ENCODE measurements around the gene FFAR4. TPM values are rescaled to one million over a fixed set of nuclear protein-coding genes. Genes with fewer than 3 reads are reported as not detected.

FFAR4 gene
- total and polyA plus RNA-seq, 2 donors (not counting 3 experiments of a cell fraction or from before 2014, with no cell fraction given): not detected

DNA sequence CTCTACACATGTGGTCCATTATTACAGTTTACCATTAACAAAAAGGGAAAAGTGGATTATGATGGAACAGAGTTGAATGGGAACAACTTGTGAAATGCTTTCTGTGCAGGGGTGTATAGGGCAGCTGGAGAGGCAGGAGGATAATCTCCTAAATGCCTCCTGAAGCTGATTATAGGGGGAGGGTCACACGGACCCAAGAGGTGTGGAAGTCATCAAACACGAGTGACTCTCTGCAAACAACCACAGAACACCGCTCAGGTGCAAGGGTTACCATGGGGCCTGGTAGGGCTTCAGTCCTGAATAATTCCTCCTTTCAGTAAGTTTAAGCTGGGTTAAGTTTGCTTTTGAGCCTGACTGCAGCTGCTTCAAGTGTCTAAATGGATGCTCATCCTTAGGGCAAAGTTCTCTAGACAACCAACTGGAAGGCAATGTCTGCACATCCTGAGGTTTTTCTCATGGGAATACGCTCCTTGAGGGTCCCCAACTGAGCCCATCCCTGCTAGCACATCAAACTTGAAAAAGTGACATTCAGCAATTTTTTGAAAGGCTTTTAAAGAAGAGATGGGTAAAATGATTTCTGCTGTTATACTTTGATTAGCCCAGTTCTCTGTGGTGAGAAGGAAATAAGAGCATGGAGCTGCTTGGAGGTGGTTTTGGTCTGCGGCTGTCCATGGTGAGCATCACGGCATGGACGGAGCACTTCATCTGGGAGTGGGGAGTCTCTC lies 47.8 kb downstream of the FFAR4 start:
- H3K4me1 ChIP-seq (ENCODE audit: control insufficient read depth, extremely low read depth, insufficient read depth, low read length): no peaks in the 10 kb centered on the region
- no peak for DNase-seq (ENCODE audit: low read depth, low spot score)
- no peak overlapping the region for H3K9ac ChIP-seq (replicated peaks; ENCODE audit: extremely low read depth, insufficient read depth, low read length)
- no peak overlapping the region for H2AFZ ChIP-seq (ENCODE audit: low read depth, low read length)
- H3K27me3 ChIP-seq (ENCODE audit: control insufficient read depth in 2 of 2, insufficient read depth in 2 of 2, low read length in 2 of 2): peaks cover 5 to 7% of the 10 kb centered on the region in 2 experiments
- H3K27ac ChIP-seq (ENCODE audit: insufficient read depth, low read depth, low read length): no peak overlapping the region
- no peaks in the 10 kb centered on the region for H3K79me2 ChIP-seq (ENCODE audit: control insufficient read depth, insufficient read depth, low read length)
- no TSS peak for BruUV-seq (replicated peaks)
- H3K4me2 ChIP-seq (ENCODE audit: insufficient read depth, low read length): no peak overlapping the region
- CTCF ChIA-PET: interaction anchor here (0.6 kb wide), 1 partner anchor 43 kb away, joined by 3 read pairs; no protein-coding TSS in a partner anchor
- POLR2A ChIA-PET: no interaction called here
- H4K20me1 ChIP-seq (replicated peaks; ENCODE audit: control insufficient read depth, extremely low read depth, insufficient read depth, low read length): no peaks in the 10 kb centered on the region
- H3K4me3 ChIP-seq (replicated peaks in 1 of 3; ENCODE audit: insufficient read depth in 1 of 3, low read depth in 1 of 3, low read length in 3 of 3): no peak overlapping the region
- no peak for FAIRE-seq
- dilution Hi-C loops (cut with MboI; ENCODE audit: extremely low pct_ligation_motif_present, low sequenced_read_pairs) (no loop called here), intact Hi-C loops (cut with micrococcal nuclease) (no loop called here)
- H3K9me1 ChIP-seq (replicated peaks; ENCODE audit: control insufficient read depth, extremely low read depth, insufficient read depth, low read length): no peaks in the 10 kb centered on the region
- TF ChIP-seq EZH2 (IDR thresholded peaks at IDR 0.05; ENCODE audit: borderline replicate concordance, low read depth, low read length, severe bottlenecking): no peak
- TF ChIP-seq JUN (IDR thresholded peaks at IDR 0.05; ENCODE audit: borderline replicate concordance, insufficient read depth, insufficient read length, low read depth): no peak
- no peak for TF ChIP-seq FOS (IDR thresholded peaks at IDR 0.05; ENCODE audit: borderline replicate concordance, insufficient read depth, low read length)
- TF ChIP-seq MAX (IDR thresholded peaks at IDR 0.05; ENCODE audit: insufficient read depth, insufficient read length): no peak
- H3K9me3 ChIP-seq (replicated peaks; ENCODE audit: control insufficient read depth, insufficient read depth, low read length): no peaks in the 10 kb centered on the region
- no peaks in the 10 kb centered on the region for H3K36me3 ChIP-seq (ENCODE audit: control insufficient read depth in 2 of 2, extremely low read depth in 1 of 2, insufficient read depth in 2 of 2, low read length in 2 of 2)

GRCh38 chr10:93615576-93616235 lies 49.2 kb downstream of the FFAR4 start:
- peaks cover 5 to 6% of the 10 kb centered on the region in 2 experiments for H3K27me3 ChIP-seq (ENCODE audit: control insufficient read depth in 2 of 2, insufficient read depth in 2 of 2, low read length in 2 of 2)
- ChIA-PET CTCF (interaction anchor here (0.7 kb wide), 1 partner anchor 61 kb away, joined by 4 read pairs; no protein-coding TSS in a partner anchor), POLR2A (no interaction called here)
- H3K36me3 ChIP-seq (ENCODE audit: control insufficient read depth in 2 of 2, extremely low read depth in 1 of 2, insufficient read depth in 2 of 2, low read length in 2 of 2): no peaks in the 10 kb centered on the region
- no peak overlapping the region for H3K27ac ChIP-seq (ENCODE audit: insufficient read depth, low read depth, low read length)
- no peak overlapping the region for H3K4me3 ChIP-seq (replicated peaks in 1 of 3; ENCODE audit: insufficient read depth in 1 of 3, low read depth in 1 of 3, low read length in 3 of 3)
- H3K9me1 ChIP-seq (replicated peaks; ENCODE audit: control insufficient read depth, extremely low read depth, insufficient read depth, low read length): no peaks in the 10 kb centered on the region
- BruUV-seq (replicated peaks): no TSS peak
- H3K4me2 ChIP-seq (ENCODE audit: insufficient read depth, low read length): no peak overlapping the region
- TF ChIP-seq POLR2AphosphoS5 (IDR thresholded peaks at IDR 0.05; ENCODE audit: insufficient read depth, low read depth, low read length) (no peak), FOS (IDR thresholded peaks at IDR 0.05; ENCODE audit: borderline replicate concordance, insufficient read depth, low read length) (no peak), POLR2A (IDR thresholded peaks at IDR 0.05; ENCODE audit: low read depth, low read length) (no peak), JUN (IDR thresholded peaks at IDR 0.05; ENCODE audit: borderline replicate concordance, insufficient read depth, insufficient read length, low read depth) (no peak)
- dilution Hi-C loops (cut with MboI; ENCODE audit: extremely low pct_ligation_motif_present, low sequenced_read_pairs): no loop called here
- FAIRE-seq: no peak
- no peaks in the 10 kb centered on the region for H4K20me1 ChIP-seq (replicated peaks; ENCODE audit: control insufficient read depth, extremely low read depth, insufficient read depth, low read length)
- no peak overlapping the region for H2AFZ ChIP-seq (ENCODE audit: low read depth, low read length)
- H3K9me3 ChIP-seq (replicated peaks; ENCODE audit: control insufficient read depth, insufficient read depth, low read length): no peaks in the 10 kb centered on the region
- no peak overlapping the region for H3K9ac ChIP-seq (replicated peaks; ENCODE audit: extremely low read depth, insufficient read depth, low read length)
- H3K79me2 ChIP-seq (ENCODE audit: control insufficient read depth, insufficient read depth, low read length): no peaks in the 10 kb centered on the region
- DNase-seq (ENCODE audit: low read depth, low spot score): no peak
- intact Hi-C loops (cut with micrococcal nuclease): no loop called here
- H3K4me1 ChIP-seq (ENCODE audit: control insufficient read depth, extremely low read depth, insufficient read depth, low read length): no peaks in the 10 kb centered on the region
